Activated CD4-positive, CD25-positive, alpha-beta regulatory T cell (primary cell): ENCODE data around the gene KCNN1.
"Not testable (repeated sequence)": the region's sequence is repeated elsewhere in the genome, so short reads cannot be mapped to it uniquely, and the experiment has no call there.

Experiments
- DNase-seq, 4 experiments: peaks; one replicate each; lab custom pipeline; 2025; lab: John Stamatoyannopoulos, UW

The KCNN1 gene

DNA sequence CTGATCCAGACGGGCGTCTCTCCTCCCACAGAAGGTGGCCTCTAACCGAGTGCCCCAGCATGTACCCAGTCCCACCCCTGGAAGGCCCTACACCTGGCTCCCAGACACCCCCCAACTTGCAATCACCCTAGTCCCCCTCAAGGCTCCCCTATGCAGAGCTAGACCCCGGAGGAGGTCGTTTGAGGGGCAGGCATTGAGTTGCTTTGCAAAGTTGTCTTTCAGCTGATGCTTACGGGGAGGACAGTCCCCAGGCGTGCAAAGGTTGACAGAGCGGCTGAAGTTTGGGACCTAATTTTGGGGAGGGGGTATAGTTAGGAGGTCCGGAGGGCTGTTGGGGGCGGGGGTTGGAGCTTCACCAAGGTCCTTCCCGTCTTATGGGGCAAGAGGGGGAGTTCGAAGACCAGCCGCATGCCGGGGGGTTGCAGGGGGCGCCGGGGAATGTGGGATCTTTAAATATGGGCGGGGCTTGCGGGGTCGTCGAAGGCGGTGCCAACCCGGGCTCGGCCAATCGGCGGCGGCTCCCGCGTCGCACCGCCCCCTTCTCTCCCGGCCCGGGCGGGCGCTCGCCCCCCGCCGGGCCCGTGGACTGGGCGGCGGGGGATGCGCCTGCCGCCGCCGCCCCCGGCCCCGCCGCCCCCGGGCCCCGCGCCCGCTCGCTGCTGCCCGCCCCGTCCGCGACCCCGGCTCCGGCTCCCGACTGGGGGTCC, at the start of gene KCNN1:
Gene KCNN1, plus strand, starts transcription at position 558 of the 707 bp plus-strand sequence. CDS start 6,782 bp downstream, outside the sequence.
- no peak for DNase-seq

GRCh38 chr19:17918151-17918550, 48.8 kb upstream of the KCNN1 start:
- not testable (repeated sequence) for DNase-seq

- not testable (repeated sequence) for DNase-seq
Observed at GRCh38 chr19:17919122-17919521, 47.8 kb upstream of the KCNN1 start.

DNA sequence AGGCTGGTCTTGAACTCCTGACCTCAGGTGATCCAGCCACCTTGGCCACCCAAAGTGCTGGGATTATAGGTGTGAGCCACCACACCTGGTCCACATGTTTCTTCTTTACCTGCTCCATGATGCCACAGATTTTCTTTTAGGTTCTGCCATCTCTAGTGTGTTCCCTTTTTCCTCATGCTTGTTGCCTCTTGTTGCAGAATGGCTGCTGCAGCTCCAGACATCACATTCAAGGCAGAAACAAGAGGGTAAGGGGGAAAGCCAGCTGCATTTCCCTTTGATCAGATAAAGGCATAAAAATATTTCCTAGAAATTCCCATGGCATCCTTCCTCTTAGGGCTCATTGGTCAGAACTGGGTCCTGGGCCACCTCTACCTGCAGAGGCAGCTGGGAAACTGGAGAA, 46.4 kb upstream of the KCNN1 start:
- DNase-seq = no peak

- DNase-seq = no peak
Observed at GRCh38 chr19:17922138-17922537, 44.8 kb upstream of the KCNN1 start.

DNA sequence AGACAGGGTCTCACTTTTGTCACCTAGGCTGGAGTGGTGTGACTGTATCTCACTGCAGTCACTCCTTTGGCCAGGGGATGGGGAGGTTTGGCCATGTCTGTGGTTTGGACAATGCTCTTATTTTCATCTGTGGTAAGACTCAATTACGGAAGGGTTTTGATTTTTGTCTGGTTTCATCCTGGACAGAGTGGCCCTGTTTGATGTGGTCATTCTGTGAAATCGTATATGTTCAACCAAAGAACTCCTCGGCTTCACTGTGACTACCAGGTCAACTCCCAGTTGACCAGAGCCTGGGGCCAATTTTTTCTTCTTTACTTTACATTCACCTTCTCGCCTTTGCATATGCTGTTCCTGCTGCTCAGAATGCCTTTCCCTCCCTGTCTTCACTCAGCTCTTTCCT, 40.9 kb upstream of the KCNN1 start:
- no peak for DNase-seq

DNA sequence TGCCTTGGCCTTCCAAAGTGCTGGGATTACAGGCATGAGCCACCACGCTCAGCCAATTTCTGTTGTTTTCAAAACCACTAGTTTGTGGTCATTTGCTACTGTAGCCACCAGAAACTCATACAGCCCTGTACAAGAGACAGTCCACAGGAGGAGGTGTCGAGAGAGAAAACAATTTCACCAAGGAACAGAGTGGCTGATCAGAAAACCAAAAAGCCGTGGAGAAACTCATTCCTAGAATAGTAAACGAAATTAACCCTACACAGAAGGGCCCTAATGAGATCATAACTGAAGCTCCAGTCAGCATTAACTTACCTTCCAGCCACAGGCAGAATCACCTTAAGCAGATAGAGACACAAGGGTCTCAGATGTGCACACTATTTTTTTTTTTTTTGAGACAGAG, 37.9 kb upstream of the KCNN1 start:
- no peak for DNase-seq

DNA sequence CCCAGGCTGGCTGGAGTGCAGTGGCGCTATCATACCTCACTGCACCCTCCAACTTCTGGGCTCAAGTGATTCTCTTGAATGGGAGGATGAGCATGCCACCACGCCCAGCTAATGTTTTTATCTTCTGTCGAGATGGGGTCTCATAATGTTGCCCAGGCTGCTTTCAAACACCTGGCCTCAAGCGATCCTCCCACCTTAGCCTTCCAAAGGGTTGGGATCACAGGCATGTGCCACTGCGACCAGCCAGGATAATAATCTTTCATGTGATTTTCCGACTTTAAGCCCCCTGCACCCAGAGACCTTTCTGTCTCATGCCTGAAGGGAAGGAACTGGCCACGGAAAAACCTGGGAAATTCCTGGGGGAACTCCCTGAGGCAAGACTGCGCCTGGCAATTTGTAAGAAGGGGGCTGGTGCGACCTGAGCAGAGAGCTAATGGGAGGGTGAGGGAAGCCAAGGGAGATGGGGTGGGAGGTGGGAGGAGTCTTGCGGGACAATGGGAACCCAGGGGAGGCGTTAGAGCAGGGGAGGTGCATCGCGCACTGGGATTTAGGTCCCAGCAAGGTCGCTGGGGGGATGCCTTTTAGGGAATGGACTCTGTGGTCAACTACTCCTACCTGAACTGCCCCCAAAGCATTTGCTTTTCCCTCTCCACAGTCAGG, 35.2 kb upstream of the KCNN1 start:
- no peak for DNase-seq

GRCh38 chr19:17932485-17933338, 34.2 kb upstream of the KCNN1 start, which contains the start of gene CCDC124:
Gene CCDC124 (plus strand): TSS chr19:17933015. CDS start chr19:17936421, 3,406 bp downstream.
- peak; percentile 79 to 94 (median 86) for DNase-seq

DNA sequence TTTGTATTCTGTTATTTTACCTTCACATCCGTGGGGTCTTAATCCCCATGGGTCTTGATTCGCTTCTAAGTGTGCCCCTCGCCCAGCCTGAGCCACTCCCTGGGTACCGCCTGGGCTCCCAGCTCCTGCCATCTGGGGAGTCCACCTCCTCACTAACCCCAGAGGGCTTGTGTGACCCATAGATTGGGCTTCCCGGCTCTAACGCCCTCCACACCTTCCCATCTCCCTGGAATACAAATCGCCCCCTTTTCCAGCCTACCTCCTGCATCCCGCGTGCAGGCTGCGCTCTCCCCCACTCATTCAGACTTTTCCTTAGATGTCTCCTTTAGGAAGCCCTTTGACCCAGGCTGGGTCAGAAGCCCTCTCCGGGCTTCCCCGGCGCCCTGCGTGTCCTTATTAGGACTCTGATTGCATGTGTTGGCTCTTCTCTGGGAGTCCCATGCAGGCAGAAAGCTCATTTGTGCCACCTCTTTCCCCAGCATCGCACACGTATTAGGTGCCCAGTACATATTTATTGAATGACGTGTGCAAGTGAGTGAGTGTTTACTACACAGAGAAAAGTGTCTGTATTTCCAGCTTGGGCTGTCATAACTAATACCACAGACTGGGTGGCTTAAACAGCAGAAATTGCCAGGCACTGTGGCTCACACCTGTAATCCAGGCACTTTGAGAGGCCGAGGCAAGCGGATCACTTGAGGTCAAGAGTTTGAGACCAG, 33.3 kb upstream of the KCNN1 start:
- DNase-seq = no peak

DNA sequence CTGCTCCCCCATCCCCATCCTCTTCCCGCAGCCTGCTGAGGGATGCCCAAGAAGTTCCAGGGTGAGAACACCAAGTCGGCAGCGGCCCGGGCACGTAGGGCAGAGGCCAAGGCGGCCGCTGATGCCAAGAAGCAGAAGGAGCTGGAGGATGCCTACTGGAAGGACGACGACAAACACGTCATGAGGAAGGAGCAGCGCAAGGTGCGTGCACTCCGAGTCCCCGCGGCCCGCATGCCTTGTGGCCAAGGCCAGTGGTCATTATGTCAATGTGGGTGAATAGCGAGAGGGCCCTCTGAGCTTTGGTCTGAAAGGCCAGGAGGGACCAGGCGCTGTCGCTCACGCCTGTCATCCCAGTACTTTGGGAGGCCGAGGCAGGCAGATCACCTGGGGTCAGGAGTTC, 30.5 kb upstream of the KCNN1 start:
- no peak for DNase-seq

DNA sequence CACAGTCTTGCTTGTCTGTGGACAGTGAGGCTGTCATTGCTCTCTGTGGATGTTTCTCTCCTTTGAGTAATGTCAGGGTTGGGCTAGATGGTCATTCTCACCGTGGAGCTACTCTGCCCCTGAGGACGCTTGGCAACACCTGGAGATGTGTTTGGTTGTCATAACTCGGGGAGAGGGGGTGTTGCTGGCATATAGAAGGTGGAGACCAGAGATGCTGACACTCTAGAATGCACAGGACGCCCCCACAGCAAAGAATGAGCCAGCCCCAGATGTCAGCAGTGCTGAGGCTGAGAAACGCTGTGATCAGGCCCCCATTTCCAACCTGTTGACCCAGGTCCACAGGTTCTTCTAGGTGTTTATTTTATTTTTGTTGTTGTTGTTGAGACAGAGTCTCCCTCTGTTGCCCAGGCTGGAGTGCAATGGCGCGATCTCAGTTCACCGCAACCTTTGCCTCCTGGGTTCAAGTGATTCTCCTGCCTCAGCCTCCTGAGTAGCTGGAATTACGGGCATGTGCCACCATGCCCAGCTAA, 29.5 kb upstream of the KCNN1 start:
- no peak for DNase-seq

- peak; percentile 69 to 86 (median 72) for DNase-seq
Observed at GRCh38 chr19:17938092-17938845, 28.6 kb upstream of the KCNN1 start.

DNA sequence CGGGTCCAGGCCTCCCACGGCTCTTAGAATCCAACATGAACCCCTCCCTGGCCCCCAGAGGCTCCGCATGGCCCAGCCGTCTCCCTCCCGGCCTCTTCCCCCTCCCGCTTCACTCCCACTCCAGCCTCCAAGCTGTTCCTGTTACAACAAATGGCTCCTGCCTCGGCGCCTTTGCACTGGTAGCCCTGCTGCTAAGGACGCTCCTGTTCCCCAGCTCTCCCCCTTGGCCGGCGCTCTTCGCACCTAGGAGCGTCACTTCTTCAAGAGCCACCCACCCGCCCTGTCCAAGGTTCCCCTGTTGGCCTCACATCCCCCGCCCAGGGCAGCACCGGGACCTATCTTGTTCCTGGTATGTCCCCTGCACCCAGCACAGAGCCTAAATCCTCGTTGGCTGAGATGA, 24.7 kb upstream of the KCNN1 start:
- no peak for DNase-seq

DNA sequence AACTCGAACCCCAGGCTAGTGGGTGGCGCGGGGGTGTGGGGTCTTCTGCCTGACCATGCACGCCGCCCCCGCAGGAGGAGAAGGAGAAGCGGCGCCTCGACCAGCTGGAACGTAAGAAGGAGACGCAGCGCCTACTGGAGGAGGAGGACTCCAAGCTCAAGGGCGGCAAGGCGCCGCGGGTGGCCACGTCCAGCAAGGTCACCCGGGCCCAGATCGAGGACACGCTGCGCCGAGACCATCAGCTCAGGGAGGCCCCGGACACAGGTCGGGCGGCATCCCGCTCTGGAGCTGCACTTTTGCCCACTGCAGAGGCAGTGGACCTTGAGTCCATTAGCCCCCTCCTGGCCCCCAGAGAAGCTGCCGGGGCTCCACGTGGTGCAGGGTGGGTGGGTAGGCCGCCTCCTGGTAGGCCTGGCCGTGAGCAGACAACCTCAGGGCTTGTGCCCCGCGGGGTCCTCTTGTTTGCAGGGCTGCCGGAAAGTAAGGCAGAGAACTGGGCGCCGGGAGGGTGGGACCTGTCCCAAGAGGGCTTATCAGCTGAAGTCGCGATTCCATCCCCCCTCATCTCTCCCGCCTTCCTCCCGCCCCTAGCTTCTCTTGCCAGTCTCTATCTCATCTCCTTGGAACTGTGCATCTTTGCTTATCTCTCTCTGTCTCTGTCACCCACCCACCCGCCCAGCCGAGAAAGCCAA, 24.2 kb upstream of the KCNN1 start:
- no peak for DNase-seq

DNA sequence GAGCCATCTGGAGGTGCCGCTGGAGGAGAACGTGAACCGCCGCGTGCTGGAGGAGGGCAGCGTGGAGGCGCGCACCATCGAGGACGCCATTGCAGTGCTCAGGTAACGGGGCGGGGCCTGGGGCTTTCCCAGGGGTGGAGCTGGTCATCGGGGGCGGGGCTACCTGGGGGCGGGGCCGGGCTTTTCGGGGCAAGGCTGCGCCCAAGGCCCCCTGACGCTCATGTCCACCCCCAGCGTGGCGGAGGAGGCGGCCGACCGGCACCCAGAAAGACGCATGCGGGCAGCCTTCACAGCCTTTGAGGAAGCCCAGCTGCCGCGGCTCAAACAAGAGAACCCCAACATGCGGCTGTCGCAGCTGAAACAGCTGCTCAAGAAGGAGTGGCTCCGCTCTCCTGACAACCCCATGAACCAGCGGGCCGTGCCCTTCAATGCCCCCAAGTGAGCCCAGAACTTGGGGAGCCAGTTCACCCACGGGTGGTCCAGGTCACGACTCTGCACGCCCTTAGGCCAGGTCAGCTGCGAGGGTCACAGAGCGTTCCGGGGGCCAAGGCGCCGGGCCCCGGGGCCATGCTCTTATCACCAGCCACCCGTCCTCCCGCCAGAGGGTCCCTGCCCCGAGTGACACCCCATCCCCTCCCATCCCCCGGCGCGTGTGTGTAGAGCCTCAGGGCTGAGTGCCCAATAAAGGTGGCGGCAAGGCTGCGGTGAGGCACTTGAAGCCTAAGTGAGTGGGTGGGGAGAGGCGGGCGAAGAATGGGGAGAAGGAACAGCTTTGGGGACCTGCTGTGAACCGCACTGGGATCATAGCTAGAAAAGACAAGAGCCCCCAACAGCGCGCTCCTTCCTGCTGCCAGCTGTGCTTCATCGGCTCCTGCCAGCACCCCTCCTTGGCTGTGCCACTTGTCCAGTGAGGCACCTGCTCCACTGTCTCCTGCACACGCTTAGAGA, 23.4 kb upstream of the KCNN1 start:
- DNase-seq = no peak

GRCh38 chr19:17944301-17944700, 22.6 kb upstream of the KCNN1 start:
- no peak for DNase-seq

GRCh38 chr19:17946965-17947784, 19.7 kb upstream of the KCNN1 start:
- peak in 1 of 4 experiments; percentile 49 for DNase-seq
